ENCODE measurements around the gene KRT1.
"Not testable (repeated sequence)": the region's sequence is repeated elsewhere in the genome, so short reads cannot be mapped to it uniquely, and the experiment has no call there.

The KRT1 gene

DNA sequence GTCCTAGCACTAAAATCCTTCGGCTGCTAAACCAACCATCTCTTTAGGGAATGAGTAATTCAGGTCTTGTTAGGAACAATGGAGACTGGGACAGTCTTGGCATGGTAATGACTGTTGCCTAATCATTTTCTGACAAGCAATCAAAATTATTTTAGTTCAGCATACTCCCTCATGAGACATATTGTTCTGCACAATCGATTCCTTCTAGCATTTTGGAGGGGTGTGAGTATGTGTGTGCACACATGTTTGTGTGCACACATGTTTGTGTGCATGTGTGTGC lies 2.1 kb upstream of the KRT1 start:
- no peak for DNase-seq (ENCODE audit: low spot score)

DNA sequence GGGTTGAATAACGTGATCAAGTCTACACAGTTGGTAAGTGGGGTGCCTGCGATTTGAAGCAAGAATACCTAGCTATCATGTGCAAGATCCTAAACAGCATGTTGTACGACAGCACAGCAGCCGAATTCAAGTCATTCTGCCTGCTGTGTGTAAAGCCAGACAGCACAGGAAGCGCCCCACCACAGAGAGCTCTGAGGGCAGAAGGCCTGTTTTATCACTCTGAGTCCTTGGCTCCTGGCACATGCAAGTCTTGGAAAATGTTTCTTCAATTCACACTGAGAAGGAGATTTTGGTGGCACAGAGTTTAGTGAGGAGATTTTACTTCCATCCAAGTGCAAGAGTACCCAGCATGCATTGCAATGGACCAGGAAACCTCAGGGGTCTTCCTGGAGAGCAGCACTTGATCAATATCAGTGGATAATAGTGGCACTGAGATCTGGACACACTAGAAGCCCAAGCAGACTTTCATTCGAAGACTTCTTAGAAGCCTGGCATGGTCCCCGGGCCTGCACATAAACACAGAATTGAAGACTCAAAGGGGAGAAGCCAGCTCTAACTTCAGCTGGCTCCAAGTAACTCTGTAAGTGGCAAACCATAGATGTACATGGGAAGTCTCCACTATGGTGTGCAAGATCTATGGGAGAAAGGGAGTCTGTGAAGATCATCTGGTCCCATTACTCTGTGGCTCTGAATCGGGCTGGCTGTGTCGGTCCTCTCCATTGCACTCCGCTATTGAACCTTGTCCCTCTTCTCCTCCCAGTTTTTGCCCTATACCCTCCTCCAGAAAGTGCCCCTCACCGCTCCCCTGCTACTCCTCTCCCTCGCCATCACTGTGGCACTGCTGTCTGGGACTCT lies 1.5 kb upstream of the KRT1 start:
- DNase-seq (ENCODE audit: low spot score): no peak

DNA sequence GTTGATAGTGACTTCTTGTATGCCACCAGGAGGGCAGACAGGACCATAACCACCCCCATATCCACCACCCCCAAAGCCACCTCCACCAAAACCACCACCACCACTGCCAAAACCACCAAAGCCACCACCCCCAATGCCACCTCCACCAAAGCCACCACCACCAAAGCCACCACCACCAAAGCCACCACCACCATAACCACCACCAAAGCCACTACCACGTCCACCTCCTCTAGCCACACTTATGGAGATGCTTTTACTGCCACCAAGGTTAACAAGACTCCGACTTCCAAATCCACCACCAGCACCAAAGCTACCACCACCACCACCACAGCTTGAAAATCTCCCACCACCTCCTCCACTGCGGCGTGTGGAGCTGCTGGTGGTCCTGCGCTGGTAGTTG lies 332 bp downstream of the KRT1 start:
- no peak for DNase-seq (ENCODE audit: low spot score)

DNA sequence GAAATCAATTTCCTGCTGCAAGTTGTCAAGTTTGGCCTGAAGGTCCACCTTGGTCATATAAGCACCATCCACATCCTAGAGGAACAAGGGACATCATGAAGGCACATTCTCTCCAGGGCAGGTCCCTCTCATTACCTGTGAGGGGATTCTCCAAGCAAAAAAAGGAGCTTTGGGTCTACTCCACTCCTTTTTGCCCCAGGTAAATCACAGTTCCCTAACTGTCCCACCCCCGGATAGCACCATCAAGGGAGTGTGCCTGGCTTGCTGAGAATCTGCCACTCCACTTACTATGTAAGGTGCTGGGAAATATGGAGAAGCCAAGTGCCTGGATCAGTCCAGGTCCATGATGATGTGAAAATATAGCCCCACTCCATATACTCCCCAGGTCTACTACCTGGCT lies 2.5 kb downstream of the KRT1 start:
- DNase-seq (ENCODE audit: low spot score): no peak

DNA sequence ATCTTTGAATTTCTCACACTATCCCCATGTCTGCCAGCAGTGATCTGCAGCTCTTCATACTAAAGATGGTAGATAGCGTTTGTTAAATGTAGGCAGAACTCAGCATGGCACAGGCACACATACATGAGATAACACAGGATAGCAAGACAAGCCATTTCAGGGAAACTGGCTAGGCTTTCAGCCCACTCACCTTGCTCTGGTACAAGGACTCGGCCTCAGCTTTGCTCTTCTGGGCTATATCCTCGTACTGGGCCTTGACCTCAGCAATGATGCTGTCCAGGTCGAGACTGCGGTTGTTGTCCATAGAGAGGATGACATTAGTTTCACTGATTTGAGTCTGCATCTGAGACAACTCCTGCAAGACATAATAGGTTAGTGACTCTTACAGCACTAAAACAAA lies 3.1 kb downstream of the KRT1 start:
- no peak for DNase-seq (ENCODE audit: low spot score)

DNA sequence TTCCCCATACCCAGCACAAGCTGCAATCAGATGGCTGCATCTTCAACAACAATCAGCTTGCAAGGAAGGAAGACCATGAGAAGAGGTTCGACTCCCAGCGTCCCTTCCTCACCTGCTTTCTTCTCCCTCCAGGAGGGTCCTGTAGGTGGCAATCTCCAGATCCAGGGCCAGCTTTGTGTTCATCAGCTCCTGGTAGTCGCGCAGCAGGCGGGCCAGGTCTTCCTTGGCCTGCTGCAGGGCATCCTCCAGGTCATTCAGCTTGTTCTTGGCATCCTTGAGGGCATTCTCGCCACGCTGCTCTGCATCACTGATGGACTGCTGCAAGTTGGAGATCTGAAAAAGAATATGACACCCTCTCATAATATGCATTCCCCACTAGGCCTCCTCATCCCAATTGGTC lies 4.0 kb downstream of the KRT1 start:
- DNase-seq (ENCODE audit: low spot score): no peak

DNA sequence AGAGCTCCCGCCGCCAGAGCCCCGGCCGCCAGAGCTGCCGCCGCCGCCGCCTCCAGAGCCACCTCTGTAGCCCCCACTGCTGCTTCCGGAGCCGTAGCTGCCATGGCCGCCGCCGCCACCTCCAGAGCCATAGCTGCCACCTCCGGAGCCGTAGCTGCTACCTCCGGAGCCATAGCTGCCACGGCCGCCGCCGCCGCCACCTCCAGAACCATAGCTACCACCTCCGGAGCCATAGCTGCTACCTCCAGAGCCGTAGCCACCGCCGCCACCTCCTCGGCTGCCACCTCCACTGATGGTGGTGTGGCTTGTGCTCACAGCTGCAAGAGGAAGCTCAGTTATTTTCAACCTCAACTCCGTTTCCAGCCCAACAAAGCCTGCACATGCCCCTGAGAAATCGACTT lies 4.9 kb downstream of the KRT1 start:
- DNase-seq (ENCODE audit: low spot score): no peak

DNA sequence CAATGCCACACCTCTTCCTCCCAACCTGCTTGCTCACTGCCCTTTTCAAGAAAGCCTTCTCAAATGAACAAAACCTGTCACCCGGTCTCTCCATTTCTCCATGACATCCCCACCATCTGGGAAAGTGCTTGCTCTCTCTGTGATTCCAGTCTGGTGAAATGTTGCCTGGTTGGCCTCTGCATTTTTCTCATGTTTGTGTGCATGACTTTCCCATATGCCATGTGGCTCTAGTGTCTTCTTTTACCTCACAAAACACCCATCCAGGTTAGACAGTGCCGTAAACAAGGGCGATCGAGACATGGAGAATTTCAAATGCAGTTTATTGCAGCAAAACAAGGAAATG lies 5.8 kb downstream of the KRT1 start:
- DNase-seq (ENCODE audit: low spot score): no peak

DNA sequence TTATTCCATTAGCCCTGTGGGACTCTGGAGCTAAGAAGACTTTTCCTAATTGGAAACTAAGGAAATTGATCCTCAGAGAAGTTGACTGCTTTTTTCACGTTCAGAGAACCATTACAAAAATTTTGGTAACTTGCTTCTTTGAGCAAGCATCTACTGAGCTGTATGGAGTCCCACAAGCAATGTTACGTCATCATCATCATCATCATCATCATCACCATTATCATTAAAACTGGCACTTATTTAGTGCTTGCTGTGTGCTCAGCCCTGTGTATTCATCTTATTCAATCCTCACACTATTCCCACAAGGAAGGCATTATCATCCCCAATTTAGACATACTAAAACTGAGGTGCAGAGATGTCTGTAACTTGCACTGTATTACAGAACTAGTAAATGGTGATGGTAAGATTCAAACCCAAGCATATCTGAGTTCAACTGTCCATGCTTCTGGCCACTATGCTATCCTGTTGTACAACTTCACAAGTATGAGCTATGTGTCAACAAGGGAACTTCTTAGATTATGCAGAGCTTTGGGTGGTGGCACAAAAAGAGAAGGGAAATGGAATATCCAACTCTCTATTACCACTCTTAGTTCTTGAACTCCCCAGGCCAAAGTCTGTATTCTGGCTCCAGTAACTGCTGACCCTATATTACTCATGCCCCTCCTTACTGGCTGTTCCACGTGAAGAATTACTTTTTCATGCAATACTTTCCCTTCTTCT lies 6.3 kb downstream of the KRT1 start:
- DNase-seq (ENCODE audit: low spot score): no peak

DNA sequence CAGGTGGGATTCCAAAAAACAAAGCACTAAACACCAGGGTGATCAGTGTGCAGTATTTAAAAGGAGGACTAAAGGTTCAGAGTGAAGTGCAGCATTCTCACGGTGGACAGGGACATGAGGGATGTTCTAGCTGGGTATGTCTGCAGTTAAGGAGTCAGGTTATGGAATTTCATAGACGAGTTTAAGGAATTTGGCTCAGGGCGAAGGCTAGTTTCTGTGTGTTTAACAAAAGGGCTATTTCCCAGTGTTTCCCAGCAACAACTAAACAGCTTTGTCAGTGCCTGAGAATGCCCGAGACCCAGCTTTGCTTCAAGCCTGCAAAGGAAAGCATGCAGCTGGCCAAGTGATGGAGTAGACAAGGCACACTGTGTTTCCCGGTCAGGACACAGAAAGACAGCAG lies 7.0 kb downstream of the KRT1 start:
- DNase-seq (ENCODE audit: low spot score): no peak

DNA sequence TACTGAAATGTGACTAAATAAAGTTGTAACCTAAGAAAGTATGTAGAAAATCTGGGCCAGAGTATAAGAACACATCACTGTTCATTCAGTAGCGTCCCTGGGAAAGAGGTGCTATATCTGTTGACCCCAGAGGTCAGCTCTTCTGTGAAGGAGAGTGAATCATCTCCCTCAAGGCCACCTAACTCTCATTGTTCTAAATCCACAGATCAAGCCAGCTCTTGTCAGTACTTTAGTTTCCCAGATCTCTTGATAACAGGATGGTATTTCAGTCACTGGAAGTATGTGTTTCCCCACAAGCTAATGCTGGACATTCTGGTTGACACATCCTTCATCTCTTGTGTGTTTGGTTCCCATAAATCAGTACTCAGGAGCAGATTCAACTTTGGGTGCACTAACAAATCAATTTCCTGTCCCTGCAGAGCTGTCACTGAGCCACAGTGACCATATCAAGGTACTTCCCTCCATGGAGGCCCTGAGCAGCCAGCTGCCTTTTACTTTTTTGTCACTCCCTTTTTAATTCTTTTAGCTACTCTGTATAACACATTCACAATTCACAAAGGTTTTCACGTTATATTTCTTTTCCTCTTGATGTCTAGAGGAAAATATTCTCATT lies 7.8 kb downstream of the KRT1 start:
- no peak for DNase-seq (ENCODE audit: low spot score)

DNA sequence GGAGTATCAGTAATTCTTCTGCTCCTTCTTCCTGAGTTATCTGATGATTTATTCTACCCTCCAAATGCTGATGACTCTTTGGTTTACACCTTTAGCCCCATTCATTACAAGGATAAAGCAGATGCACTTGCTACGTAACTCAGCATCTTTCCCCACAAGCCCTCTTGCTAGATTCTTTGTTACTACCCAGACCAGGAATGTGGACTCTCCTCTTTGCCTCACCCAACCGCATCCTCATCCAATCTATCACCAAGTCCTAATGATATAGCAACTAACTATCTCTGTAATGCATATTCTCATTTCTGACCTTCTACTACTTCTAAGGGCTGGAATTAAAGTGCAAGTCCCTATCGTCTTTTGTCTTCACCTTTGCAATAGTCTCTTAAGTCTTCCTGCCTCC lies 9.2 kb downstream of the KRT1 start:
- no peak for DNase-seq (ENCODE audit: low spot score)

DNA sequence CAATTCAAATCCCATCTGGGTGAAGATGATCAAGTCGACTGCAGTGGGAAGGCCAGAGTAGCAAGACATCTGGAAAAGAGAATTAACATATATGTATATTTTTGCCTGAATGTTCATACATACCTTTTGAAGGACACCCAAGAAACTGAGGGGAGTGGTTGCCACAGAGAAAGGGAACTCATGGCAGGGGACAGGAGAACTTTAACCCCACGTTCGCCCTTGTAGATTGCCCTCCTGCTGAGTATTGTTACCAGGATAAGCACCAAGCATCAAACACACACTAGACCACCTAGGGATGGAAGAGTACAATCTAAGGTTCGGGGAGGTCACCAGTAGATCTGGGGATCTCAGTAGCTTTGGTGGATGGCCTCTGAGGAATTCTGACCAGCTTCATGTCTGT lies 9.7 kb downstream of the KRT1 start:
- DNase-seq (ENCODE audit: low spot score): no peak

DNA sequence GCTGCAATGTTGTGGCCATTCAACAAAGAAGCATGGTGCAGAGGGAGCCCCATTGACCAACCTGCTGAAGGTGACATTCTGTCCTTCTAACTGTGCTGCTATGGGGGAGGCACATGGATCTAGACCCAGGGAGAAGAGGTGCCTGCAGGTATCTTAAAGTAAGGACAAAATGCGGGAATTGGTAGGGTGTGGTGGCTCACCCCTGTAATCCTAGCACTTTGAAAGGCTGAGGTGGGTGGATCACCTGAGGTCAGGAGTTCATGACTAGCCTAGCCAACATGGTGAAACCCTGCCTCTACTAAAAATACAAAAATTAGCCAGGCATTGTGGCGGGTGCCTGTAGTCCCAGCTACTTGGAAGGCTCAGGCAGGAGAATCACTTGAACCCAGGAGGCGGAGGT lies 10.3 kb downstream of the KRT1 start:
- not testable (repeated sequence) for DNase-seq (ENCODE audit: low spot score)

DNA sequence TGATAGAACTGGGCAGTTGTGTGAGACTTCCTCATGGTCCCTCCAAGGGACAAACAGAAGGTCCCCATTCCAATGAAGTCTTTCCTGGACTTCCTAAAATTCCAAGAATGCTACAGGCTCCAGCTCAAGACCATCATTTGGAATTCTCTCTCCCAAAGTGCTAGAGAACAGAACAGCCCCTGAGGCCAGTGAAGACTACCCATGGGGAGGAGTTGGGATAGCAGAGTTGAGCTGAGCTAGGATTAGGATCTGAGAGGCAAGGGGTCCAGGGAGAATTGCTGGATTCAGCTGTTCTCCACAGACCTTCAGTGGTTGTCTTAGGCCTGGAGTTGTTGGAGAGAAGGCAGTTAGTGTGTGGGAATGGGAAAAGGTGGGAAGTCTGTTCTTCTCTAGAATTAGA lies 10.8 kb downstream of the KRT1 start:
- no peak for DNase-seq (ENCODE audit: low spot score)

DNA sequence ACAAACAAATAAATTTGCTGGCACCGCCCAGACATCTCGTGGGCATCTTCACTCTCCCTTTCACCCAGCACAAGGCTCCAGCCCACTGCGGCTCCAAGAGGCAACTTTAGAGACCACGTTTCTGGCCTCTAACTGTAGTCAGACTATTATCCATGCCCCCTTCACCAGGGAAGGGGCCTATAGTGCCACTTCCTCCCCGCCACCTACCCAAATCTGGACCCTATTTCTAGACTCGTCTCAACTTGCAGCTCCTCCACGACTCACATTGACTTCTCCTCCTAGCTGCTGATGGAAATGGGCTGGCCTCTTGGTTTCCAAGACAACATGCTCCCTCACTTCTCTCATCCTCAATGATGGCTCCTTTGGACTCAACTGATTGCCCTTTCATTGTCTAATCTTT lies 12.3 kb downstream of the KRT1 start:
- no peak for DNase-seq (ENCODE audit: low spot score)

DNA sequence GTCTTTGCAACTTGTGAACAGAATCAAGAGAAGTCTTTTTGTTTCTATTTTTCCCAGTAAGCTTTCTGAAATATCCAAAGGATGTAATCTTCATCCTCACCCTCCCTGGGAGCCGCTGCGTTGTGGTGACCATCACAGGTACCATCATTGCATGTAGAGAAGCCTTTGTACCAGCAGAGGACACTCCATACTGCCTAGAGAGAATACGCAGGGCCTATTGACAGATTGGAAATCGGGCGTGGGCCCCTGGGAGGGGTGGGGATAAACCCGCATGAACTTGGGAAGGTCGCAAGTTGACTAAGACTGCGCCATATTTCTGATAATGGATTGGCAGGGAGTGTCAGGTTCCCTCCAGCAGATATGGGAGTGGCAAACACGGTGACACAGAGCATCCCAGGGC lies 12.7 kb downstream of the KRT1 start:
- no peak for DNase-seq (ENCODE audit: low spot score)

DNA sequence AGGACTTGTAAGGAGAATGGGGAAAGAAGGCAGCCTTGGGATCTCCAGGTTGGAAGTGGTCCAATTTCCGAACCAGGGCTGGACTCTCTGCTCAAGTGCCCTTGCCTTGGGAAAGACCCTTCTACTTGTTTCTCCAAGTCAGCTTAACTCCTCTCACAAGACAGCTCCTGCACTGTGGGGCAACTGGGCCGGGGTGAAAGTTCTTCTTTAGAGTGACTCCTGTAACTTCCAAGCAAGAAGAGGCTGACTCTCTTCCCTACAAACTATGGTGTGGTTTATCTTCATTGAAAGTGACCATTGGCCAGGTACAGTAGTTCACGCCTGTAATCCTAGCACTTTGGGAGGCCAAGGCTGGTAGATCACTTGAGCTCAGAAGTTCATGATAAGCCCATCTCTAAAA lies 13.7 kb downstream of the KRT1 start:
- no peak for DNase-seq (ENCODE audit: low spot score)

DNA sequence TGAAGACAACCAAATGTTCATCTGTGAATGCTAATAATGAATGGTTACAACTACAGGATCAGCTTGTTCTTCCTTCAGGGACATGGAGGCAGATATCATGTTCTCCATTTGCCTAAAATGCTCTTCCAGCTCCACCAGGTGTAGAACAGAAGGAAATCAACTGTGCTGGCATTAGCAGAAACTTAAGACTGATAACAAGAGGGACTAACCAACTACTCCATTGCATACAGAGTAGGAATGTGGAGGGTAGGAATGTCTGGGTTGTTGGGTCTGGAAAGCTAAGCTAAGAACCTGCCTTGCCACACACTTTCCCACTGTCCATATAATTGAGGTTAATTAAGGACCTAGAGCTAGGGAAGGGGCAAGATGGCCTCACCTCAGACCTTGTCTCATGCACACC lies 16.8 kb downstream of the KRT1 start:
- DNase-seq (ENCODE audit: low spot score): no peak

DNA sequence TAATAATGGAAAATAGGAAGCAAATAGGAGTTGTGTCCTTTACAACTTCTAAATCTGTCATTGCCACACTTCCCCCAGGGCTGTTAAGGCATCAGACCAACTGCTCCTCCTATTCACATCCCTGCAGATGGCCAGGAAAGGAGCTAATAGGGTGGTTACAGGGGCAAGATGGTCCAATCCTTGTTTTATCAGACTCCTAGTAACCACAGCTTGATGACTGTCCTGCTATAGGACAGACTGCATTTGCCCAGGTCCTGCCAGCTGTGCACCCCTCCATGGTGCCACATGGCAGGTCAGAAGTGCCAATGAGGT lies 17.3 kb downstream of the KRT1 start:
- DNase-seq (ENCODE audit: low spot score): no peak

DNA sequence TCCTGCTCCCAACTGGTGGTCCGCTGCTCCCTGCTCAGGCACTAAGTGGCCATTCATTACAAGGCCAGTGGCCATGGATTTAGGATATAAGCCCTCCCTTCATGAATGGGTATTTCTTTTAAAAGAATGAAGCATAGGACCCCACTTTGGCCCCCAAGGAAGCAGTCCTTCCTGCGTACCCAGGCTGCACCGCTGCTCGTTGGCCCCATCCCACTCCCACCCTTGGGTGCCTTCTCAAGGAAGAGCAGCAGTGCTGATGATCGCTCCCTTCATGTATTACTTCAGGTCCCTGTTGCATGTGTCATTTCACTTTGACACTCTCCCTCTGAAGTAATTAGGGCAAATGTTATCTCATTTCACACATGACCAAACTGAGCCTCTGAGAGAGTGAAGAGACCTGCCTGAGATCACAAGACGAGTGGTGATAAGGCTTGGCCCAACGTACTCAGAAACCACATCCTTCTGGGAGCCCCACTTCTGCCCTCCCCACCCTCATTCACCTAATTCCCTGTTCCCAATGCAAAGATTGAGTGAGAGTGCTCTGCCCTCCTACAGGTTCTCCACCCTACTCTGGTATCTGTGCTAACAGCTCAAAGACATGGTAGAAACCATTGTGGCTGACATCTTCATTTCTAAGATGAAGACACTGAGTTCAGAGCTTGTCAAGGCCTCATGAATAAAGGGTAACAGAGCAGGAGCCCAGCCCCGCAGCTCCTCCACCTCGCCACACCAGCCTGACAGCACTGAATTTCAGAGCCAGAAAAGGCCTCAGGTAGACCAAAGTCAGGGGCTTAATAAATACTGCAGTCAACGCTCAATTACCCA lies 17.9 kb downstream of the KRT1 start:
- DNase-seq (ENCODE audit: low spot score): no peak

DNA sequence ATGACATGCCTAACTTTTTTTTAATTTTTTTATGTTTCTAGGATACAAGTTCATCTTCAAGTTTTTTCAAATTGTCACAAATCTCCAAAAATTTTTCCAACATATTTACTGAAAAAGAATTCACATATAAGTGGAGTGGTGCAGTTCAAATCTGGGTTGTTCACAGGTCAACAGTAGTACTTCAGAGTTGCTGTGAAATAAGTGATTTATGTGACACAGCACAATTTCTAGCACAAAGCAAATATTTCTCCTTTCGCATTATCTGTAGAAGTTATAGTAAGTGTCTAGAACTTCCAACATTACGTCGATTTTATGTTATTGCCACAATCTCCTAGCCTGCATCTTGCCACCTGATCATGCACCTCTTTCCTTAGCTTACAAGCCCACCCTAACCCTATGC lies 18.5 kb downstream of the KRT1 start:
- DNase-seq (ENCODE audit: low spot score): no peak

DNA sequence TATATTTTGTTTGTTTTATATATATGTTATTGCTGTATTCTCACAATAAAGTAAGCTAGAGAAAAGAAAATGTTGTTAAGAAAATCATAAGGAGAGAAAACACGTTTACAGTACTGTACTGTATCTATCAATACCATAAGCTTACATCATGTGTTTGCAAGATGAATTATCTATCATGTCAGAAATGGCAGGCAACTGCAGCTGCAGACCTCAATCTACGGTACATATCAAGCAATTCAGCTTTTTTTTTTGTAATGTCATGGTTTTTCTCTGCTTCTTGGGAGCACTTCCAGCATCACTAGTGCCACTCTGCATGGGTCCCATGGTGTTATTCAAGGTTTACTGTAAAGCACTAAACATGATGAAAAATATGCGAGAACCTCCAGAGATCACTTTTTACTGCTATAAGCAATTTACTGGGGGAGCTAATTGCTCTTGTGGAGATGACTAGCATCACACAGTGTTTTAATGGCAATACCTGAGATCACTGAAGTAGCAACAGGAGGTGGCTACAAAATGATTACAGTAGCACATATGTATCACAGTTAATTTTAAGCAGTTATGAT lies 19.2 kb downstream of the KRT1 start:
- DNase-seq (ENCODE audit: low spot score): no peak

Measured in RKO (cell line).